ENCODE results near the gene PLA2G5. TPM values are rescaled to one million over a fixed set of nuclear protein-coding genes. Genes with fewer than 3 reads are reported as not detected.

PLA2G5 gene
- total and polyA plus RNA-seq, 2 of the 4 experiments (the other 2 are of a cell fraction), result not detected

GRCh38 chr1:20107351-20107750 is 37.4 kb downstream of the PLA2G5 start:
- Histone ChIP-seq H3K4ac (ENCODE audit: low read depth, low read length) (no peak overlapping the region), H3K18ac (ENCODE audit: low read depth, low read length) (no peak overlapping the region), H4K5ac (ENCODE audit: low read depth, low read length) (no peak overlapping the region), H3K36me3 (ENCODE audit: control insufficient read depth, insufficient read depth, low read length) (no peaks in the 10 kb centered on the region), H2AK5ac (ENCODE audit: low read depth, low read length) (no peak overlapping the region), H4K20me1 (ENCODE audit: insufficient read depth, low read length) (no peaks in the 10 kb centered on the region), H2BK5ac (ENCODE audit: low read depth, low read length, poor library complexity, severe bottlenecking) (no peak overlapping the region), H3K27ac (ENCODE audit: insufficient read depth, low read length) (no peak overlapping the region), H2AK9ac (replicated peaks; ENCODE audit: low read depth, low read length, poor library complexity) (peak overlapping the region; percentile 55), H3K9me1 (ENCODE audit: insufficient read depth, low read length) (no peaks in the 10 kb centered on the region), H3K4me1 (ENCODE audit: control insufficient read depth, insufficient read depth, low read length) (peaks cover 3% of the 10 kb centered on the region), H3K4me3 (ENCODE audit: insufficient read depth, low read depth, low read length) (no peak overlapping the region), H3K4me2 (ENCODE audit: low read depth, low read length) (no peak overlapping the region), H3K23ac (ENCODE audit: low read depth, low read length) (no peak overlapping the region), H4K91ac (ENCODE audit: insufficient read depth, low read depth, low read length) (no peak overlapping the region), H3K9me3 (ENCODE audit: control insufficient read depth, insufficient read depth, low read length) (no peaks in the 10 kb centered on the region), H2BK15ac (ENCODE audit: low read depth, low read length) (no peak overlapping the region), H3K14ac (replicated peaks; ENCODE audit: low read depth, low read length) (no peak overlapping the region), H2BK120ac (ENCODE audit: low read depth, low read length) (no peak overlapping the region), H2AFZ (replicated peaks; ENCODE audit: low read length, poor library complexity) (no peak overlapping the region), H3K27me3 (ENCODE audit: control insufficient read depth, insufficient read depth, low read length) (peaks cover 30% of the 10 kb centered on the region), H3K79me1 (ENCODE audit: low read depth in 1 of 2, low read length in 2 of 2) (no peaks in the 10 kb centered on the region), H3K56ac (ENCODE audit: extremely low read depth, insufficient read depth, low read length) (no peak overlapping the region), H4K8ac (ENCODE audit: low read depth in 2 of 2, low read length in 2 of 2) (no peak overlapping the region), H3K9ac (ENCODE audit: low read depth, low read length) (no peak overlapping the region), H2BK20ac (ENCODE audit: low read depth, low read length) (no peak overlapping the region)
- DNase-seq, result no peak
- ChIA-PET POLR2A (ENCODE audit: unreplicated experiment) (no interaction called here), CTCF (interaction anchor here (0.5 kb wide), 1 partner anchor 1339 kb away, joined by 3 read pairs; no protein-coding TSS in a partner anchor)
- no TSS peak for BruUV-seq (replicated peaks)
- dilution Hi-C loops (cut with HindIII; ENCODE audit: low sequenced_read_pairs, unreplicated experiment), result no loop called here
- in situ Hi-C loops (cut with MboI; ENCODE audit: low sequenced_read_pairs), result no loop called here
- no CpG with 5 or more reads among the region's 4 CpGs for WGBS, 2 experiments (ENCODE audit: extremely low coverage in 2 of 2, insufficient read length in 1 of 2)
- ATAC-seq (ENCODE audit: low read depth), result no peak
- TF ChIP-seq CTCF (conservative IDR thresholded peaks at IDR 0.05; ENCODE audit: low read depth, low read length) (no peak), CHD1 (IDR thresholded peaks at IDR 0.05; ENCODE audit: low read depth, low read length) (no peak), MAFK (IDR thresholded peaks at IDR 0.05; ENCODE audit: low read depth, low read length) (no peak), CEBPB (IDR thresholded peaks at IDR 0.05; ENCODE audit: low read depth, low read length) (no peak), MAZ (IDR thresholded peaks at IDR 0.05; ENCODE audit: borderline replicate concordance, low read depth, low read length) (no peak), BHLHE40 (IDR thresholded peaks at IDR 0.05; ENCODE audit: low read depth, low read length) (no peak)
- intact Hi-C loops (cut with micrococcal nuclease), result no loop called here

Measured in IMR-90 (cell line).